NCI-H1048 (cell line): ENCODE results near the gene ADAMTS10.
"Not testable (repeated sequence)": the region's sequence is repeated elsewhere in the genome, so short reads cannot be mapped to it uniquely, and the experiment has no call there.

Experiments used
- DNase-seq: peaks from one replicate; lab custom pipeline; 2025; lab: John Stamatoyannopoulos, UW

The ADAMTS10 gene

DNA sequence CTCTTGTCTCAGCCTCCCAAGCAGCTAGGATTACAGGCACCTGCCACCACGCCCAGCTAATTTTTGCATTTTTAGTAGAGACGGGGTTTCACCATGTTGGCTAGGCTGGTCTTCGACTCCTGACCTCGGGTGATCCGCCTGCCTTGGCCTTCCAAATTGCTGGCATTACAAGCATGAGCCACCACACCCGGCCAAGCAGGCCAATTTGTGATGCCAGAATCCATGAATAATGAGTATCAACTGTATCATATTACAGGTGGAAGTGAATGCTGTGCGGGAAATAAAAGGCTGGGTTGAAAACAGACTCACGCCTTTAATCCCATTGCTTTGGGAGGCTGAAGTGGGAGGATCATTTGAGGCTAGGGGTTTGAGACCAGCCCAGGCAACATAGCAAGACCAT, 16.3 kb upstream of the ADAMTS10 start:
- no peak for DNase-seq

DNA sequence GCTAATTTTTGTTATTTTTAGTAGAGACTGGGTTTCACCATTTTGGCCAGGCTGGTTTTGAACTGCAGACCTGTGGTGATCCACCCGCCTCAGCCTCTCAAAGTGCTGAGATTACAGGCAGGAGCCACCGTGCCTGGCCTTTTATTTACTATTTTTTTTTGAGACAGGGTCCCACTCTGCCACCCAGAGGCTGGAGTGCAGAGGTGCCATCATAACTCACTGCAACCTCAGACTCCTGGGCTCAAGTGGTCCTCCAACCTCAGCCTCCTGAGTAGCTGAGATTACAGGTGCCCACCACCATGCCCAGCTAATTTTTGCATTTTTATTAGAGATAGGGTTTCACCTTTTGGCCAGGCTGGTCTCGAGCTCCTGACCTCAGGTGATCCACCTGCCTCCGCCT, 12.4 kb upstream of the ADAMTS10 start:
- DNase-seq, result not testable (repeated sequence)

GRCh38 chr19:8618751-8619150, 8.2 kb upstream of the ADAMTS10 start:
- DNase-seq, result no peak

GRCh38 chr19:8617984-8618383, 7.5 kb upstream of the ADAMTS10 start:
- no peak for DNase-seq

- not testable (repeated sequence) for DNase-seq
Measured at GRCh38 chr19:8617325-8617724, 6.8 kb upstream of the ADAMTS10 start.

DNA sequence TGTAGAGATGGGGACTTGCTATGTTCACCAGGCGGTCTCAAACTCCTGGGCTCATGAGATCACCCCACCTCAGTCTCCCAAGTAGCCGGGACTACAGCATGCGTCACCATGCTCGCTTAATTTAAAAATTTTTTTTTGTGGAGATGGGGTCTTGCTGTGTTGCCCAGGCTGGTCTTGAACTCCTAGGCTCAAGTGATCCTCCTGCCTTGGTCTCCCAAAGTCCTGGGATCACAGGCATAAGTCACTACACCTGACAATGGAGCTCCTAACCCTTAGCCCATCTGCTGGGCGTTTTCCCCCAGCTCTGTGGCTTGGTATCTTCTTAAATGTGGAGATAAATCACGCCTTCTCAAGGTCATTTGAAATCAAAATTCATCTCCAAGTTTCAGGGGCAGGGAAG, 6.3 kb upstream of the ADAMTS10 start:
- no peak for DNase-seq

GRCh38 chr19:8615813-8616596, 5.5 kb upstream of the ADAMTS10 start:
- no peak for DNase-seq

DNA sequence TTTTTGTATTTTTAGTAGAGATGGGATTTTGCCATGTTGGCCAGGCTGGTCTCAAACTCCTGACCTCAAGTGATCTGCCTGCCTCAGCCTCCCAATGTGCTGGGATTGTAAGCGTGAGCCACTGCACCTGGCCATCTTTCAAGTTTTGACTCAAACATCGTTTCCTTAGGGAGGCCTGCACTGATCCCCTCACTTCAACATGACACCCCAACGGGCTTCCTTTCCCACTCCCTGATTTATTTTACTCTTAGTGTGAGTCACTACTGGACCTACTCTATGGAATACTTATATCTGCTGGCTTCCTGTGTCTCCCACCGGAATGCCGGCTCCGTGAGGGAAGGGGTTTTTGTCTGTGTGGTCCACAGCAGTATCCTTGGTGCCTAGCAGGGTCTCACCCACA, 4.5 kb upstream of the ADAMTS10 start:
- DNase-seq, result no peak

- no peak for DNase-seq
Measured at GRCh38 chr19:8614455-8614854, 3.9 kb upstream of the ADAMTS10 start.

DNA sequence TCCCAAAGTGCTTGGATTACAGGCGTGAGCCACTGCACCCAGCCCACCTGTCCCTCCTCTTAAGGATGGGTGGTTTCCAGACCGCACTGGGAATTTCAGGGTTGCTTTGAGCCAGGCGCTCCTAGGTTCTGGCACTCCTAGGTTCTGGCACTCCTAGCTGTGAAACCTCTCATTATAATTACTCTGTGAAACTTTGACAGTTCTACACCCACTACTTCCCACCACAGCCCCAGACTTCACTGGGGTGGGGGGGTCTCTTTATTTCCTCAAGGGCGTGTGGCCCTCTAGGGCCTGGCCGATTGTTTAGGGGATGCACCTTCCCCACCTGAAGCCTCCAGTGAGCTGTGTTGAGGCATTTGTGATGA, 2.3 kb upstream of the ADAMTS10 start:
- no peak for DNase-seq

DNA sequence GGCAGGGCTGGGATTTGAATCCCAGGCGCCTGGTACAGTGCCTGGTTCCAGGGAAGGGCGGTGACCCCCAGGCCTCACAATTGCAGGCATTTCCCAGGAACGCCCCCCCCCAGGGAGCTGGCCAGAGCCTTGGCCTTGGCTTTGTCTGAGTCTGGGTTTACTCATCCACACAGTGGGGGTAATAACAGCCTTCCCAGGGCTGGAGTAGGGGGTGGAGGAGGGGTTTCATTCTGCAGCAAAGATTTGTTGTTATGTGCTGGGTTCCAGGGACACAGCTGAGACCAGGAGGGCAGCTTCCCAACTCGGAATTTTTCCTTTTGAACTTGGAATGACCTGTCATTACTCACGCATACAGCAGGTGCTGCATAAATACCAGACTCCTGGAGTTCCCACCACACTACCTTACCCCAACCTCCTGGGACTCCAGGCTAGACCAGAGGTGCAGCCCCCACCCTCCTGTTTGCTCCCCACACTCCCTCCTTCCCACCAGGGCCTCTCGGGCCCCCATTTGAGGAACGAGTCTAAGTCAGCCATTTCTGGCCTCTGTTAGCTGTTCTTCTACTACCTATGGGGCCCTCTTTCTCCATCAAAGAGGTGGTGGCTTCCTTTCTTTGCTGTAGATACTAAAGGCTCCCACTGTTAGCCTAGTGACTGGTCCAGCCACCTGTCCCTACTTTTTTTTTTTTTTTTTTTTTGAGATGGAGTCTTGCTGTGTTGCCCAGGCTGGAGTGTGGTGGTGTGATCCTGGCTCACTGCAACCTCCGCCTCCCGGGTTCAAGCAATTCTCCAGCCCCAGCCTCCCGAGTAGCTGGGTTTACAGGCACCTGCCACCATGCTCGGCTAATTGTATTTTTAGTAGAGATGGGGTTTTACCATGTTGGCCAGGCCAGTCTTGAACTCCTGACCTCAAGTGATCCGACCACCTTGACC, 1.6 kb upstream of the ADAMTS10 start:
- DNase-seq, result no peak

- no peak for DNase-seq
Measured at GRCh38 chr19:8611391-8611876, 919 bp upstream of the ADAMTS10 start.

- DNase-seq, result no peak
Measured at GRCh38 chr19:8610936-8611300, 403 bp upstream of the ADAMTS10 start.

- DNase-seq, result no peak
Measured at GRCh38 chr19:8609279-8610040, 1.1 kb downstream of the ADAMTS10 start.

GRCh38 chr19:8608941-8609278, 1.6 kb downstream of the ADAMTS10 start:
- no peak for DNase-seq

- DNase-seq, result no peak
Measured at GRCh38 chr19:8607386-8607785, 3.1 kb downstream of the ADAMTS10 start.

- DNase-seq, result no peak
Measured at GRCh38 chr19:8605514-8605913, 5.0 kb downstream of the ADAMTS10 start.

DNA sequence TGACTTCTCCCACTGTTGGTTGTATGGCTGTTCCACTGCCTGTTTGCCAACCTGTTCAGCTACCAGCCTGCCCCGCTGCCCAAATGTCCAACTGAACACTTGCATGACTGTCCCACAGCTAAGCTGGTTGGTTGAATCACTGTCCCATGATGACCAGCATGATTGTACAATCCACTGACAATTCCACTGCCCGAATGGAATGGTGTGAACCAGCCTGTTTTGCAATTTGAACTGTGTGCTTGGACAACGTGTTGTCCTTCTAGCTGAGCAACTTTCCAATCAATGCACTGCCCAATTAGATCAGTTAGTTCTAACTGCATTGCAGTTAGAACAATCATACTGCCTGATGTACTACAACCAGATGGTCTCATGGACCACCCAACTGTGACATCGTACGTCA, 8.7 kb downstream of the ADAMTS10 start:
- DNase-seq, result no peak

- no peak for DNase-seq
Measured at GRCh38 chr19:8600816-8601215, 9.7 kb downstream of the ADAMTS10 start.

- no peak for DNase-seq
Measured at GRCh38 chr19:8600064-8600463, 10.5 kb downstream of the ADAMTS10 start.

GRCh38 chr19:8596168-8596567, 14.3 kb downstream of the ADAMTS10 start:
- DNase-seq, result no peak

- DNase-seq, result no peak
Measured at GRCh38 chr19:8595651-8596050, 14.9 kb downstream of the ADAMTS10 start.

DNA sequence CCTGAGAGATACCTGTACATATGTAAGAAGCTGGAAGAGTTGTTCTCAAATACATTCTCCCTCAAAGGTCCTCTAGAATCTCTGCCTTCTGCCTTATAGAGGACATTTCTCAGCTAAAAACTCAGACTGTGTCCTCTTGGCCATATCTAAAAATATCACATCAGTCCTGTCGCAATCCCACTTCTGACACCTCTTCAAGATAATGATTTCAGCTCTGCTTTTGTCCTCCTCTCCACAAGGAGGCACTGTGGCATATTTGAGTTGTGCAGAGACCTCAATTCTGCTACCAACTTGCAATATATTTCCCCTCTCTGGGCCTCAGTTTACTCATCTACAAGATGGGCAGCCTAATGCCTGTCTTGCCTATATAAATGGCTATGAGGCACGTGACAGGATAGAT, 16.6 kb downstream of the ADAMTS10 start:
- DNase-seq, result no peak
